NCI-H2107 treated with DMSO at 0.1 percent for 48 hours (cell line): Measurements from ENCODE around the gene DARS1.

Source experiments
- DNase-seq: peaks from one replicate; lab custom pipeline; 2025; ENCODE audit not compliant: unreplicated experiment; lab: John Stamatoyannopoulos, UW

The DARS1 gene

GRCh38 chr2:136016427-136016826, 31.0 kb upstream of the DARS1 start:
- no peak for DNase-seq

- DNase-seq, result no peak
These were observed 30.3 kb upstream of the DARS1 start for GRCh38 chr2:136015699-136016098.

GRCh38 chr2:136014411-136014810, 29.0 kb upstream of the DARS1 start:
- DNase-seq, result no peak

- no peak for DNase-seq
These were observed 28.5 kb upstream of the DARS1 start for GRCh38 chr2:136013955-136014354.

GRCh38 chr2:136013136-136013685, 27.8 kb upstream of the DARS1 start:
- DNase-seq, result no peak

GRCh38 chr2:136012315-136012714, 26.9 kb upstream of the DARS1 start:
- no peak for DNase-seq

GRCh38 chr2:136010126-136010525, 24.7 kb upstream of the DARS1 start:
- no peak for DNase-seq

GRCh38 chr2:136008205-136008865, 22.9 kb upstream of the DARS1 start:
- no peak for DNase-seq

GRCh38 chr2:136006658-136007057, 21.2 kb upstream of the DARS1 start:
- no peak for DNase-seq

GRCh38 chr2:136005462-136006196, 20.2 kb upstream of the DARS1 start:
- peak; percentile 37 for DNase-seq

- peak; percentile 86 for DNase-seq
These were observed 19.5 kb upstream of the DARS1 start for GRCh38 chr2:136004965-136005364.

GRCh38 chr2:136001131-136001530, 15.7 kb upstream of the DARS1 start:
- no peak for DNase-seq

- no peak for DNase-seq
These were observed 15.1 kb upstream of the DARS1 start for GRCh38 chr2:136000502-136000901.

- no peak for DNase-seq
These were observed 14.5 kb upstream of the DARS1 start for GRCh38 chr2:135999899-136000298.

- DNase-seq, result peak; percentile 77
These were observed 13.5 kb upstream of the DARS1 start for GRCh38 chr2:135998879-135999278.

- peak; percentile 13 for DNase-seq
These were observed 12.0 kb upstream of the DARS1 start for GRCh38 chr2:135997380-135997779.

- no peak for DNase-seq
These were observed 10.9 kb upstream of the DARS1 start for GRCh38 chr2:135996304-135996703.

- DNase-seq, result no peak
These were observed 8.9 kb upstream of the DARS1 start for GRCh38 chr2:135994281-135994680.

GRCh38 chr2:135993421-135993820, 8.0 kb upstream of the DARS1 start:
- no peak for DNase-seq

GRCh38 chr2:135991861-135992260, 6.4 kb upstream of the DARS1 start:
- no peak for DNase-seq

- DNase-seq, result no peak
These were observed 2.0 kb upstream of the DARS1 start for GRCh38 chr2:135987441-135987840.

GRCh38 chr2:135986507-135986906, 1.1 kb upstream of the DARS1 start:
- DNase-seq, result no peak
